Heart left ventricle (tissue), 16 donors: ENCODE measurements around the gene GADD45G. TPM values are rescaled to one million over a fixed set of nuclear protein-coding genes. Genes with fewer than 3 reads are reported as not detected.

Experiments
- ATAC-seq, 4 donors: fragments of 200-7000 bp; cut with Tn5 transposase; one replicate each; pipeline ENCODE4 v1.9.1; 2020 to 2022; ENCODE audit warnings: moderate library complexity in 4 of 4, mild to moderate bottlenecking in 3 of 4, moderate number of reproducible peaks in 1 of 4
- DNase-seq, 5 donors: peaks; one replicate each; pipeline ENCODE4 v3.0.0-alpha.2; 2020
- H3K27ac ChIP-seq, 12 donors: fragments of 200-600 bp; sonication (generic) in 4 of 12; one replicate each; pipeline versions ENCODE4 v1.5.0 to v1.8.0; 2016 to 2022; ENCODE audit warnings: mild to moderate bottlenecking in 2 of 12
- H3K27me3 ChIP-seq, 9 donors: fragments of 200-600 bp; sonication (generic) in 2 of 9; one replicate each; pipeline versions ENCODE4 v1.5.1 to v1.8.0; 2016 to 2022; ENCODE audit warnings: mild to moderate bottlenecking in 3 of 9
- H3K36me3 ChIP-seq, 9 donors: fragments of 200-600 bp; sonication (generic) in 2 of 9; one replicate each; pipeline versions ENCODE4 v1.5.0 to v1.8.0; 2018 to 2022; ENCODE audit warnings: mild to moderate bottlenecking in 2 of 9
- H3K4me1 ChIP-seq, 12 donors: fragments of 200-600 bp; sonication (generic) in 4 of 12; one replicate each; pipeline versions ENCODE4 v1.5.0 to v1.8.0; 2016 to 2022; ENCODE audit warnings: mild to moderate bottlenecking in 3 of 12
- H3K4me3 ChIP-seq, 12 donors: fragments of 200-600 bp; sonication (generic) in 4 of 12; one replicate each; pipeline versions ENCODE4 v1.5.0 to v1.8.0; 2017 to 2022; ENCODE audit warnings: mild to moderate bottlenecking in 9 of 12, moderate library complexity in 4 of 12
- H3K9me3 ChIP-seq, 12 donors: fragments of 200-600 bp; sonication (generic) in 4 of 12; one replicate each; pipeline versions ENCODE4 v1.5.0 to v1.8.0; 2016 to 2022; ENCODE audit warnings: mild to moderate bottlenecking in 1 of 12
- POLR2A ChIP-seq, 2 donors: fragments of 450-650 bp; IDR thresholded peaks; one replicate each; pipeline ENCODE4 v1.6.1; 2017; ENCODE audit warnings: antibody characterized with exemption in 2 of 2, mild to moderate bottlenecking in 2 of 2, moderate library complexity in 2 of 2
- WGBS, 4 donors: extraction: QIAGEN DNeasy Blood & Tissue Kit in 2 of 4; methylation state at CpG; one replicate each; pipeline versions ENCODE4 v1.1.5 to v1.1.7; 2013 to 2018; 5-methylcytosine and 5-hydroxymethylcytosine counted together
- intact Hi-C, 10 donors: fragments of 100-400 bp; cut with DNase I; formaldehyde crosslinking; loops; one replicate each; pipeline versions ENCODE4 v1.11.1 to v1.14.2; 2022
- polyA plus RNA-seq, 2 donors: library from polyadenylated mRNA; stranded (reverse); fragments of 200-250 nt; gene quantifications; one replicate each; pipeline ENCODE4 v1.2.3, GENCODE V29; 2013
- total RNA-seq, 9 donors: library from RNA; depleted of rRNA in 2 of 9; stranded (reverse); fragments of >200 nt in 2 of 9; fragmentation: NEBNext Ultra II Directional in 3 of 9; extraction: Animal tissue kit (Norgen Biotek cat#: 25700) in 3 of 9; gene quantifications; one replicate each; pipeline versions ENCODE4 v1.1.0 to v1.2.4, GENCODE V29; 2016 to 2023
- TF ChIP-seq, protein P1 (sequence below), 12 donors: fragments of 200-600 bp; sonication (generic) in 4 of 12; IDR thresholded peaks; one replicate each; pipeline versions ENCODE4 v1.5.0 to v1.8.0; 2018 to 2022; ENCODE audit warnings: antibody characterized with exemption in 12 of 12, mild to moderate bottlenecking in 5 of 12
- donor health status: ischemic (EF 13 %, LVEDD 7.1; RV severe dilation, severe dysfunction).
- donor health status: healthy with polysubstance abuse.
- donor health status: DM: no; HTN: yes; CAD: no.
- donor health status: DM: no; HTN: no; CAD: no.
- donor health status: ischemic (EF 25% LVEDD 6.9; RV normal size, moderate dysfunction).
- donor health status: ischemic (EF 25% LVEDD 5.7; RV mildly dilated, moderate dysfunction).
- donor health status: healthy.
- donor health status: DM: yes; HTN: yes; CAD: no.
- donor health status: ischemic (EF 35%, LVEDD 5.7; RV mildly dilated, moderate dysfunction).
- donor health status: nonischemic (EF 11% LVEDD 7.7; RV severe dilation, severe dysfunction).
- donor health status: DM: yes; HTN: yes; CAD: no.
- donor health status: PGD.
- donor health status: ischemic (EF 29% LVEDD 5.4; RV normal size, mild dysfunction).
- donor health status: nonischemic (EF 23%, LVEDD 6.1; RV moderate dilation, normal function).

GADD45G gene
- total and polyA plus RNA-seq, 11 donors: 9.9 to 118 (median 17.7) TPM

DNA sequence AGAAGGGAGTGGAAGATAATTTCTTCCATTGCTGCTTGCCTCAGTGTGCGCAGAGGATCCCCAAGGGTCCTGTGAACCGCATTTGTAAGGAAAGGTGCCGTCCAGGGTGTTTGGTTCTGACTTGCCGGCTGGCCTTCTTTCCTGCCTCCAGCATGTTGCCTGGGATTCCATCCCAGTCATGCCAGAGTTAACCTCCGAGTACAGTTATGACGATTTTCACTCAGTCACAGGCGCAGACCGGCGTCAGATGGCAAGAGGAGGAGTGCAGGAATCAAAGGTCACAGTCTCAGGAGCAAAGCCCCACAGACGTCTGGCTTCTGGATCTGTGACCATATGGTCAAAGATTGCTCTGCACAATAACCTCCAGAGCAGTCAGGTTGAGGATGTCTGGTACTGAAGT is 5.9 kb upstream of the GADD45G start:
- H3K36me3 ChIP-seq: no peaks in the 10 kb centered on the region
- H3K27ac ChIP-seq: no peak overlapping the region
- H3K4me3 ChIP-seq: no peak overlapping the region
- no peak for DNase-seq
- ATAC-seq: no peak
- TF ChIP-seq, protein P1, sequence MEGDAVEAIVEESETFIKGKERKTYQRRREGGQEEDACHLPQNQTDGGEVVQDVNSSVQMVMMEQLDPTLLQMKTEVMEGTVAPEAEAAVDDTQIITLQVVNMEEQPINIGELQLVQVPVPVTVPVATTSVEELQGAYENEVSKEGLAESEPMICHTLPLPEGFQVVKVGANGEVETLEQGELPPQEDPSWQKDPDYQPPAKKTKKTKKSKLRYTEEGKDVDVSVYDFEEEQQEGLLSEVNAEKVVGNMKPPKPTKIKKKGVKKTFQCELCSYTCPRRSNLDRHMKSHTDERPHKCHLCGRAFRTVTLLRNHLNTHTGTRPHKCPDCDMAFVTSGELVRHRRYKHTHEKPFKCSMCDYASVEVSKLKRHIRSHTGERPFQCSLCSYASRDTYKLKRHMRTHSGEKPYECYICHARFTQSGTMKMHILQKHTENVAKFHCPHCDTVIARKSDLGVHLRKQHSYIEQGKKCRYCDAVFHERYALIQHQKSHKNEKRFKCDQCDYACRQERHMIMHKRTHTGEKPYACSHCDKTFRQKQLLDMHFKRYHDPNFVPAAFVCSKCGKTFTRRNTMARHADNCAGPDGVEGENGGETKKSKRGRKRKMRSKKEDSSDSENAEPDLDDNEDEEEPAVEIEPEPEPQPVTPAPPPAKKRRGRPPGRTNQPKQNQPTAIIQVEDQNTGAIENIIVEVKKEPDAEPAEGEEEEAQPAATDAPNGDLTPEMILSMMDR (IDR thresholded peaks at IDR 0.05): no peak
- TF ChIP-seq POLR2A (IDR thresholded peaks at IDR 0.05): no peak
- peaks cover 4 to 12% (median 9%) of the 10 kb centered on the region in 12 donors for H3K4me1 ChIP-seq
- peaks cover 0 to 3% (median 0%) of the 10 kb centered on the region in 9 donors for H3K27me3 ChIP-seq
- intact Hi-C loops: loop anchor here (1.0 to 10.0 kb wide), 8 partner anchors 502 to 1273 kb away; partner anchors contain the start of gene DIRAS2 (in 1 of the 10)
- no peaks in the 10 kb centered on the region for H3K9me3 ChIP-seq
- 35 to 56% (median 48%) methylated on average over 10 of the region's 10 CpGs for WGBS, 4 donors

DNA sequence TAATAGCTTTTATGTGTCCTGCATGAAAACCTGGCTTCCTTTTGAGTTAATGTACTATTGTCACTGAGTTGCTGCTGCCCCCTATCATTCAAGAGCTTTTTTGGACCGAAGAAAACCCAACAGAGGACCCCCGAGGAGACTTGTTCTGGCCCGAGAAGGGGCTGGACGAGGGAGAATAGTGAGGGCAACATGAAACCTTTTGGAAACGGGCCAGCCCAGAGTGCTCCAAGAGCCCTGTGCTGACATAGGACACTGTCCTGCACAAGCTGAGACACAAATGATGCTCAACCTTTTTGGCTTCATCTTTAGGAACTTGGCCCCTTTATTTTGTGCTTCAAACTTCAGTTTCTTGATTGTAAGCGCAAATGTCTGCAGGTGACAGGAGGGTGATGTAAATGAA is 4.0 kb upstream of the GADD45G start:
- ATAC-seq (no peak), DNase-seq (no peak)
- intact Hi-C loops: loop anchor here in 9 of 10 donors (5.0 to 10.0 kb wide), 12 partner anchors 64 to 401 kb away; no protein-coding TSS in a partner anchor
- H3K27ac ChIP-seq: no peak overlapping the region
- 74 to 79% (median 76%) methylated on average over 6 of the region's 6 CpGs for WGBS, 4 donors
- TF ChIP-seq, protein P1 (IDR thresholded peaks at IDR 0.05): no peak
- no peak for TF ChIP-seq POLR2A (IDR thresholded peaks at IDR 0.05)
- H3K36me3 ChIP-seq: no peaks in the 10 kb centered on the region
- H3K27me3 ChIP-seq: peaks cover 0 to 3% (median 0%) of the 10 kb centered on the region in 9 donors
- no peaks in the 10 kb centered on the region for H3K9me3 ChIP-seq
- H3K4me1 ChIP-seq: peaks cover 6 to 31% (median 18%) of the 10 kb centered on the region in 12 donors
- no peak overlapping the region for H3K4me3 ChIP-seq

DNA sequence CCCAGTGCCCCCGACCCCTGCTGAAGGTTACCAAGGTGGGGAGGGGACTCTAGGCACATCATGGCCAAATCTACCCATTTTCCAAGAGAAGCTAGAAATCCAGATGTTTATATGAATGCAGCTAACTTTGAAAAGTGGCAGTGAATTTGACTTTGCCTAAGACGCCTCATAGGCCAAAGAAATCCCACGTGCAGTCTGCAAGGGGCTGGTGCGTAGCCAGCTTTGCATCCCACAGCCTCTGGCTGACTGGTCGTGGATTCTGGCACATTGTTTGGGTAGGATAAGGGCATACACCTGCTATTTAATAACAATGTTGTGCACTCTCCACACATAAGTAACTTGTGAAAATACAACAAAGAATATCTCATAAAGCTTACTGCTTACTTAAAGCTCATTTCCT is 3.5 kb upstream of the GADD45G start:
- Histone ChIP-seq H3K9me3 (no peaks in the 10 kb centered on the region), H3K4me1 (peaks cover 6 to 36% (median 22%) of the 10 kb centered on the region in 12 donors), H3K27me3 (peaks cover 0 to 3% (median 0%) of the 10 kb centered on the region in 9 donors), H3K36me3 (peaks cover 0 to 3% (median 0%) of the 10 kb centered on the region in 9 donors), H3K27ac (no peak overlapping the region), H3K4me3 (no peak overlapping the region)
- intact Hi-C loops: loop anchor here in 9 of 10 donors (5.0 to 10.0 kb wide), 12 partner anchors 63 to 401 kb away; no protein-coding TSS in a partner anchor
- ATAC-seq (no peak), DNase-seq (no peak)
- 86 to 93% (median 89%) methylated on average over 5 of the region's 5 CpGs for WGBS, 4 donors
- TF ChIP-seq, protein P1 (IDR thresholded peaks at IDR 0.05): no peak
- TF ChIP-seq POLR2A (IDR thresholded peaks at IDR 0.05): no peak

DNA sequence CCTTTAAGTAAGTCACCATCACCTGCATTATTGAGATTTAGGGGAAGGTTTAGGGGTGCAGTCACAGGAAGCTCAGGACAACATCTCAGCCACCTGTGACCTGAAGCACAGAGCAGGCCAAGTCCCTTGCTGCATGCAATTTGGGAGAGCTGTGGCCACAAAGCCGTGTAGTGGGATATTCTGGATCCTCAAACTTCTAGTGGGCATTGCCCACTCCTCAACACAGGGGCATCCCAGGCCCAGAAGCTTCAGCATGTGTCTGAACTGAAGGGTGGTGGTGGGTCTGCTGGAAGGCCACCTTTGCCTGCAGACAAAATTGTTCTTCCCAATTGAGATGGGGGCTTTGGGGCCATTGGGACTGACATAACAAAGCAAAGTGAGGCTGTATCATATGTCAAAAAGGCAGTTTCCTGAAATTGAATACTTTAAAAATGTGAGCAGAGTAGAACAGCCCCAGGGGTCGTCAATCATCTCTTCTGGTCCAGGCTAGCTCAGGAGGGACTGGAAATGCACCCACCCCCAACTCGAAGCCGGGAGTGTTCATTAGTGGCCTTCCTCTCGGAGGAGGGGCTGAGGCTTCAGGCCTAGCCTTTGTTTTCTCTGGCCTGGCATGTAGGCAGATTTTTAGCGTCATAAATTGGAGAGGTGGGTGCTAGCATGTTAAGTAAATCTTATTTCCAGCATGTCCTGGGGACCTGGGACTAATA is 2.8 kb upstream of the GADD45G start:
- Histone ChIP-seq H3K4me3 (no peak overlapping the region), H3K36me3 (peaks cover 0 to 3% (median 0%) of the 10 kb centered on the region in 9 donors), H3K27me3 (peaks cover 0 to 3% (median 0%) of the 10 kb centered on the region in 9 donors), H3K4me1 (peaks cover 6 to 43% (median 27%) of the 10 kb centered on the region in 12 donors), H3K27ac (no peak overlapping the region), H3K9me3 (no peaks in the 10 kb centered on the region)
- DNase-seq (no peak), ATAC-seq (no peak)
- WGBS, 4 donors: 65 to 79% (median 72%) methylated on average over 6 of the region's 6 CpGs
- intact Hi-C loops: loop anchor here (2.0 to 10.0 kb wide), 16 partner anchors 63 to 501 kb away; no protein-coding TSS in a partner anchor
- no peak for TF ChIP-seq POLR2A (IDR thresholded peaks at IDR 0.05)
- TF ChIP-seq, protein P1 (IDR thresholded peaks at IDR 0.05): no peak
